HG02973 (cell line): ENCODE measurements around the gene PTGDR.

Experiments used
- ATAC-seq: cut with Tn5 transposase; IDR thresholded peaks from one replicate; pipeline ENCODE4 v1.9.1; 2021; ENCODE audit warnings: moderate library complexity; ENCODE audit not compliant: unreplicated experiment

PTGDR gene

GRCh38 chr14:52267501-52268278 lies at the start of gene PTGDR:
PTGDR (plus strand) TSS chr14:52267698; CDS start chr14:52267815, 117 bp downstream.
- no peak for ATAC-seq

- ATAC-seq = no peak
These were observed 47.9 kb upstream of the PTGDR start for GRCh38 chr14:52219488-52220084.

- ATAC-seq = no peak
These were observed 46.3 kb upstream of the PTGDR start for GRCh38 chr14:52220924-52221811.

GRCh38 chr14:52222901-52223300 lies 44.6 kb upstream of the PTGDR start:
- ATAC-seq = no peak

- ATAC-seq = no peak
These were observed 39.8 kb upstream of the PTGDR start for GRCh38 chr14:52227619-52228222.

- no peak for ATAC-seq
These were observed 33.8 kb upstream of the PTGDR start for GRCh38 chr14:52233693-52234092.

- no peak for ATAC-seq
These were observed 32.1 kb upstream of the PTGDR start for GRCh38 chr14:52235434-52235833.

GRCh38 chr14:52235866-52236510 lies 31.5 kb upstream of the PTGDR start:
- no peak for ATAC-seq

- ATAC-seq = no peak
These were observed 28.8 kb upstream of the PTGDR start for GRCh38 chr14:52238682-52239081.

GRCh38 chr14:52240623-52241022 lies 26.9 kb upstream of the PTGDR start:
- ATAC-seq = no peak

- no peak for ATAC-seq
These were observed 26.3 kb upstream of the PTGDR start for GRCh38 chr14:52241087-52241793.

- no peak for ATAC-seq
These were observed 23.2 kb upstream of the PTGDR start for GRCh38 chr14:52244328-52244727.

GRCh38 chr14:52244997-52245396 lies 22.5 kb upstream of the PTGDR start:
- no peak for ATAC-seq

GRCh38 chr14:52248057-52248456 lies 19.4 kb upstream of the PTGDR start:
- no peak for ATAC-seq

- no peak for ATAC-seq
These were observed 15.8 kb upstream of the PTGDR start for GRCh38 chr14:52251724-52252123.

GRCh38 chr14:52253503-52253902 lies 14.0 kb upstream of the PTGDR start:
- ATAC-seq = no peak

GRCh38 chr14:52254086-52254485 lies 13.4 kb upstream of the PTGDR start:
- no peak for ATAC-seq

- no peak for ATAC-seq
These were observed 8.7 kb upstream of the PTGDR start for GRCh38 chr14:52258783-52259182.

GRCh38 chr14:52259434-52259833 lies 8.1 kb upstream of the PTGDR start:
- no peak for ATAC-seq

GRCh38 chr14:52262600-52262999 lies 4.9 kb upstream of the PTGDR start:
- ATAC-seq = no peak
